ENCODE data around the gene PNMT.
"Not testable (repeated sequence)": the region's sequence is repeated elsewhere in the genome, so short reads cannot be mapped to it uniquely, and the experiment has no call there.

Gene PNMT

GRCh38 chr17:39704821-39705551, 36.7 kb downstream of the PNMT start:
- peak overlapping the region; percentile 60 for H3K9ac ChIP-seq (ENCODE audit: low read length)
- H3K9me3 ChIP-seq (ENCODE audit: control insufficient read depth, low read length): no peaks in the 10 kb centered on the region
- H3K27me3 ChIP-seq (ENCODE audit: control insufficient read depth, insufficient read depth, low read length): no peaks in the 10 kb centered on the region
- peaks cover 61% of the 10 kb centered on the region for H3K4me1 ChIP-seq (ENCODE audit: control insufficient read depth, insufficient read depth, low read length)
- H3K4me3 ChIP-seq (ENCODE audit: low read length): no peak overlapping the region
- peaks cover 19% of the 10 kb centered on the region for H3K36me3 ChIP-seq (ENCODE audit: control insufficient read depth, insufficient read depth, low read length)

GRCh38 chr17:39705786-39706348, 37.6 kb downstream of the PNMT start:
- Histone ChIP-seq H3K4me3 (ENCODE audit: low read length) (no peak overlapping the region), H3K4me1 (ENCODE audit: control insufficient read depth, insufficient read depth, low read length) (peaks cover 61% of the 10 kb centered on the region), H3K36me3 (ENCODE audit: control insufficient read depth, insufficient read depth, low read length) (peaks cover 22% of the 10 kb centered on the region), H3K27me3 (ENCODE audit: control insufficient read depth, insufficient read depth, low read length) (no peaks in the 10 kb centered on the region), H3K9ac (ENCODE audit: low read length) (peak overlapping the region; percentile 60), H3K9me3 (ENCODE audit: control insufficient read depth, low read length) (no peaks in the 10 kb centered on the region)

GRCh38 chr17:39706383-39706782, 38.1 kb downstream of the PNMT start:
- H3K9ac ChIP-seq (ENCODE audit: low read length): peak overlapping the region; percentile 60
- H3K9me3 ChIP-seq (ENCODE audit: control insufficient read depth, low read length): no peaks in the 10 kb centered on the region
- peaks cover 22% of the 10 kb centered on the region for H3K36me3 ChIP-seq (ENCODE audit: control insufficient read depth, insufficient read depth, low read length)
- H3K4me1 ChIP-seq (ENCODE audit: control insufficient read depth, insufficient read depth, low read length): peaks cover 61% of the 10 kb centered on the region
- no peaks in the 10 kb centered on the region for H3K27me3 ChIP-seq (ENCODE audit: control insufficient read depth, insufficient read depth, low read length)
- no peak overlapping the region for H3K4me3 ChIP-seq (ENCODE audit: low read length)

DNA sequence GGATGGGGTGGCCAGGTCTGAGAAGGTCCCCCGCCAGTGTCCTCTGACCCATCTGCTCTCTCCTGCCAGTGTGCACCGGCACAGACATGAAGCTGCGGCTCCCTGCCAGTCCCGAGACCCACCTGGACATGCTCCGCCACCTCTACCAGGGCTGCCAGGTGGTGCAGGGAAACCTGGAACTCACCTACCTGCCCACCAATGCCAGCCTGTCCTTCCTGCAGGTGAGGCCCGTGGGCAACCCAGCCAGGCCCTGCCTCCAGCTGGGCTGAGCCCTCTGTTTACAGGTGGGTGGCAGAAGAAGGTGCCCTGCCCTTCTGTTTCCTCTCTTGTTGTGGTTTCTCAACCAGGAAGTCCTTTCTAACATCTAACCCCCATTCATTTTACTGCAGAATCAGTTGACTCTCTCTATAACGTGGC, 38.7 kb downstream of the PNMT start:
- Histone ChIP-seq H3K36me3 (ENCODE audit: control insufficient read depth, insufficient read depth, low read length) (peaks cover 27% of the 10 kb centered on the region), H3K27me3 (ENCODE audit: control insufficient read depth, insufficient read depth, low read length) (no peaks in the 10 kb centered on the region), H3K4me1 (ENCODE audit: control insufficient read depth, insufficient read depth, low read length) (peaks cover 57% of the 10 kb centered on the region), H3K4me3 (ENCODE audit: low read length) (no peak overlapping the region), H3K9ac (ENCODE audit: low read length) (peak overlapping the region; percentile 60), H3K9me3 (ENCODE audit: control insufficient read depth, low read length) (no peaks in the 10 kb centered on the region)

GRCh38 chr17:39709319-39709997, 41.2 kb downstream of the PNMT start:
- no peak overlapping the region for H3K4me3 ChIP-seq (ENCODE audit: low read length)
- H3K36me3 ChIP-seq (ENCODE audit: control insufficient read depth, insufficient read depth, low read length): peaks cover 28% of the 10 kb centered on the region
- no peak overlapping the region for H3K9ac ChIP-seq (ENCODE audit: low read length)
- no peaks in the 10 kb centered on the region for H3K27me3 ChIP-seq (ENCODE audit: control insufficient read depth, insufficient read depth, low read length)
- no peaks in the 10 kb centered on the region for H3K9me3 ChIP-seq (ENCODE audit: control insufficient read depth, low read length)
- H3K4me1 ChIP-seq (ENCODE audit: control insufficient read depth, insufficient read depth, low read length): peaks cover 31% of the 10 kb centered on the region

GRCh38 chr17:39709998-39710964, 42.0 kb downstream of the PNMT start:
- peaks cover 27% of the 10 kb centered on the region for H3K4me1 ChIP-seq (ENCODE audit: control insufficient read depth, insufficient read depth, low read length)
- H3K9me3 ChIP-seq (ENCODE audit: control insufficient read depth, low read length): no peaks in the 10 kb centered on the region
- no peak overlapping the region for H3K9ac ChIP-seq (ENCODE audit: low read length)
- H3K36me3 ChIP-seq (ENCODE audit: control insufficient read depth, insufficient read depth, low read length): peaks cover 37% of the 10 kb centered on the region
- no peak overlapping the region for H3K4me3 ChIP-seq (ENCODE audit: low read length)
- no peaks in the 10 kb centered on the region for H3K27me3 ChIP-seq (ENCODE audit: control insufficient read depth, insufficient read depth, low read length)

GRCh38 chr17:39711071-39711470, 42.8 kb downstream of the PNMT start:
- not testable (repeated sequence) for H3K9me3 ChIP-seq (ENCODE audit: control insufficient read depth, low read length); H3K27me3 ChIP-seq (ENCODE audit: control insufficient read depth, insufficient read depth, low read length); H3K9ac ChIP-seq (ENCODE audit: low read length); H3K4me3 ChIP-seq (ENCODE audit: low read length)
- Histone ChIP-seq H3K4me1 (ENCODE audit: control insufficient read depth, insufficient read depth, low read length) (peaks cover 27% of the 10 kb centered on the region), H3K36me3 (ENCODE audit: control insufficient read depth, insufficient read depth, low read length) (peaks cover 45% of the 10 kb centered on the region)

GRCh38 chr17:39711851-39712250, 43.6 kb downstream of the PNMT start:
- Histone ChIP-seq H3K9me3 (ENCODE audit: control insufficient read depth, low read length) (no peaks in the 10 kb centered on the region), H3K27me3 (ENCODE audit: control insufficient read depth, insufficient read depth, low read length) (no peaks in the 10 kb centered on the region), H3K4me3 (ENCODE audit: low read length) (no peak overlapping the region), H3K9ac (ENCODE audit: low read length) (no peak overlapping the region), H3K4me1 (ENCODE audit: control insufficient read depth, insufficient read depth, low read length) (peaks cover 27% of the 10 kb centered on the region), H3K36me3 (ENCODE audit: control insufficient read depth, insufficient read depth, low read length) (peaks cover 44% of the 10 kb centered on the region)

DNA sequence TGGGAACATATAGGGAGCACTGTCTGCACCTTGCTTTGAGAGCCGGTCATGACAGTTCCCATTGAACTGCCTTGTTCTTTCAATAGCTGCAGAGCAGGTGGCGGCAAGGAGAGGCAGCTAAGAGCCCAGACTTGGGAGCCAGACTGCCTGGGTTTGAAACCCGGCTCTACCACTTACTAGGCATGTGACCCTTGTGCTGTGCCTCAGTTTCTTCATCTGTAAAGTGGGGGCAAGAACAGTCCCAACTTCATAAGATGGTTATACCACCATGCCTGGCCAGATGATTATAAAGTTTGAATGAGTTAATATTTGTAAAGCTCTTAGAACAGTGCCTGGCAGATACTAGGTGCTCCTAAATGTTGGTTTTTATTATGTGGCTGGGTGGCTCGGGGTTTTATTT, 46.0 kb downstream of the PNMT start:
- H3K27me3 ChIP-seq (ENCODE audit: control insufficient read depth, insufficient read depth, low read length): no peaks in the 10 kb centered on the region
- H3K4me1 ChIP-seq (ENCODE audit: control insufficient read depth, insufficient read depth, low read length): peaks cover 25% of the 10 kb centered on the region
- H3K36me3 ChIP-seq (ENCODE audit: control insufficient read depth, insufficient read depth, low read length): peaks cover 33% of the 10 kb centered on the region
- no peaks in the 10 kb centered on the region for H3K9me3 ChIP-seq (ENCODE audit: control insufficient read depth, low read length)
- no peak overlapping the region for H3K9ac ChIP-seq (ENCODE audit: low read length)
- H3K4me3 ChIP-seq (ENCODE audit: low read length): no peak overlapping the region

DNA sequence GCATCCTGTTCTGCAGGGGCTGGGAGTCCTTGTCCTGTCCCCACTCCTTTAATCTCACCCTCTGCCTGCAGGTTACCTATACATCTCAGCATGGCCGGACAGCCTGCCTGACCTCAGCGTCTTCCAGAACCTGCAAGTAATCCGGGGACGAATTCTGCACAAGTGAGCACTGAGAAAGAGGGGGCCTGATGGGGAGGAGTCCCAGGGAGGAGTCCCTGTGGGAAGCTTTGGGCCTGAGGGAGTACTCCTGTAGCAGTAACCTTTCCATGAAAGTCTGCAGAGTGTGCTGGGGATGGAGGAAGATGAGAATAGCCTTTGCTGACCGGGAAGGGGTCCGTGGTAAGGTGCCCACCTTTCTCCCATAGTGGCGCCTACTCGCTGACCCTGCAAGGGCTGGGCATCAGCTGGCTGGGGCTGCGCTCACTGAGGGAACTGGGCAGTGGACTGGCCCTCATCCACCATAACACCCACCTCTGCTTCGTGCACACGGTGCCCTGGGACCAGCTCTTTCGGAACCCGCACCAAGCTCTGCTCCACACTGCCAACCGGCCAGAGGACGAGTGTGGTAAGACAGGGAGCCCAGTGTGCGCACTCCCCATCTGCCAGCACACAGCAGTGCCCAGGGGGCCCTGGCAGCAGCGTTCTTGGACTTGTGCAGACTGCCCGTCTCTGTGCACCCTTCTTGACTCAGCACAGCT, 47.3 kb downstream of the PNMT start:
- H3K9me3 ChIP-seq (ENCODE audit: control insufficient read depth, low read length): no peaks in the 10 kb centered on the region
- peaks cover 23% of the 10 kb centered on the region for H3K36me3 ChIP-seq (ENCODE audit: control insufficient read depth, insufficient read depth, low read length)
- H3K27me3 ChIP-seq (ENCODE audit: control insufficient read depth, insufficient read depth, low read length): no peaks in the 10 kb centered on the region
- no peak overlapping the region for H3K4me3 ChIP-seq (ENCODE audit: low read length)
- H3K4me1 ChIP-seq (ENCODE audit: control insufficient read depth, insufficient read depth, low read length): peaks cover 30% of the 10 kb centered on the region
- H3K9ac ChIP-seq (ENCODE audit: low read length): peak overlapping the region; percentile 54

GRCh38 chr17:39716073-39716818, 48.0 kb downstream of the PNMT start:
- H3K9me3 ChIP-seq (ENCODE audit: control insufficient read depth, low read length): no peaks in the 10 kb centered on the region
- H3K36me3 ChIP-seq (ENCODE audit: control insufficient read depth, insufficient read depth, low read length): peaks cover 23% of the 10 kb centered on the region
- peak overlapping the region; percentile 54 for H3K9ac ChIP-seq (ENCODE audit: low read length)
- no peaks in the 10 kb centered on the region for H3K27me3 ChIP-seq (ENCODE audit: control insufficient read depth, insufficient read depth, low read length)
- H3K4me1 ChIP-seq (ENCODE audit: control insufficient read depth, insufficient read depth, low read length): peaks cover 30% of the 10 kb centered on the region
- no peak overlapping the region for H3K4me3 ChIP-seq (ENCODE audit: low read length)

Measured in mucosa of stomach (tissue), 1 donor.